Suppressor macrophage treated with lipopolysaccharide for 4 hours (primary cell): ENCODE results near the gene NOD2.

ENCODE experiments used
- DNase-seq: peaks from one replicate; pipeline ENCODE4 v3.0.0-alpha.2; 2020

The NOD2 gene

GRCh38 chr16:50671644-50672260 lies 21.7 kb upstream of the NOD2 start:
- peak; percentile 74 for DNase-seq

DNA sequence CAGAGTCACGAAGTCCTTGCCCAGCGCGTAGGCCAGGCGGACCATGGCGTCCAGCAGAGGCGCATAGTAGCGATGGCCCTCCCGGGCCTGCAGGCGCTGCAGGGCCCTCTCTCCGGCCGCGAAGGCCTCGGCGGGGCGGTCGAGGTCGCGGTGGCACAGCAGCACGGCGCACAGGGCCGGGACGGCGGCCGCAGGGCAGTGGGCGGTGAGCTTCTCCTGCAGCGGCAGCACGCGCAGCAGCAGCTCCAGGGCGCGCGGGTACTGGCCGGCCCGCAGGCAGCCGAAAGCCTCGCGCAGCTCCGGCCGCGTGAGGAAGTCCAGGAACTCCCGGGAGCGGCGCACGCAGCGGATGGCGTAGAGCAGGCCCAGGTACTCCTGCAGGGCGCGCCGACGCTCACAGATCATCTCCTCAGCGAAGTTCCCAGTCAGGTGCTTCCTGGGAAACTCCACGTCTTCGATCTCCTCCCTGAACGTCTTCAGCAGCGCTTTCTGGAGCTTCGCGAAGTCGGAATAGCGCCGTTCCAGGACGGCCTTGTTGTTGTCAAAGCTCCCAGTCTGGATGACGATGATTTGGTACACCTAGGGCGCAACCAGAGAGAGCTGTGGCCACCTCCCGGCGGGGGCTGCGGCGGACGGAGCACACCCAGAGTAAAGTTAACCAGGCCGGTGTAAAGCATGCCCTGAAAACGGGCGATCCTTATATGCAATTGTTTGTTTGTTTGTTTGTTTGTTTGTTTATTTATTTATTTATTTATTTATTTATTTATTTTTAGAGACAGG lies 19.7 kb upstream of the NOD2 start:
- no peak for DNase-seq

- DNase-seq: no peak
These were observed 18.6 kb upstream of the NOD2 start for GRCh38 chr16:50674831-50675230.

DNA sequence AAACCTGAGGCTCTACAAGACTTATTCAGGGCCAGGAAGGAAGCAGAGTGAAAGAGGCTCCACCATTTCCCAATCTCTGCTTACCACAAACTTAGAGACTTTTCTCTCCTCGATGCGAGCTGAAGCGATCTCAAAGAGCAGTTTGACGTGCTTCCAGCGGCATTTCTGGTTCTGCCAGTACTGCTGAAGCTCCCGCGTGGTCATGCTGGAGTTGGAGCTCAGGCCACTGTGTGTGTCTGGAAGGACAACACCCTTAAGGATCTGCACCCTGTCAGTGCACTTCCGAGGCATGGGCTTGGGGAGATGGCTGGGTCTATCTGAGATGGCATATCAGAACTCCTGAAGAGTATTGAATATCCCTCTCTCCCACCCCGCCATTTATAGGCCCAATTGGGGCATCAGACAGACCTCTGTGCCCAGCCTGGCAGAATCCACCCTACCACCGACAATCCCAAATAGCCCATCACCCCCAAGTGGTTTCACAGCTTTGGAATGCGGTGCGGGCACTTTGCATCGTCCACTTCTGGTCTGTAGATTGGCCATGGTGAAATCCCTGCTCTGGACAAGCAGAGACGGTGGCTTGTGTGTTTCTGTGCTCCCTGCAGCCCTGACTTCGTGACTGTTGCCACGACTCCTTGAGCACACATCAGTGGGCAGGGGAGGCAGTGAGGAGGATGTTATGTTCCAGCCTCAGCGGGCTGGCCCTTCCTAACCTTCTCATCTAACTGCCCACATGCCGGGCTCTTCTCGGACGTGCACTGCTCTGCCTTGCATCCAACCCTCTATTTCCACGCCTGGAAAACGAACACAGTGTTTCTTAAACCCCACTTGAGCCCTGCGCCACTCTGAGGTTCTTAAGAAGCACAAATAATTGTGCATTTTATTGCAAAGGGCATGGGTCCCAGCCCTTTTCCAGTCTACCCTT lies 17.5 kb upstream of the NOD2 start:
- no peak for DNase-seq

DNA sequence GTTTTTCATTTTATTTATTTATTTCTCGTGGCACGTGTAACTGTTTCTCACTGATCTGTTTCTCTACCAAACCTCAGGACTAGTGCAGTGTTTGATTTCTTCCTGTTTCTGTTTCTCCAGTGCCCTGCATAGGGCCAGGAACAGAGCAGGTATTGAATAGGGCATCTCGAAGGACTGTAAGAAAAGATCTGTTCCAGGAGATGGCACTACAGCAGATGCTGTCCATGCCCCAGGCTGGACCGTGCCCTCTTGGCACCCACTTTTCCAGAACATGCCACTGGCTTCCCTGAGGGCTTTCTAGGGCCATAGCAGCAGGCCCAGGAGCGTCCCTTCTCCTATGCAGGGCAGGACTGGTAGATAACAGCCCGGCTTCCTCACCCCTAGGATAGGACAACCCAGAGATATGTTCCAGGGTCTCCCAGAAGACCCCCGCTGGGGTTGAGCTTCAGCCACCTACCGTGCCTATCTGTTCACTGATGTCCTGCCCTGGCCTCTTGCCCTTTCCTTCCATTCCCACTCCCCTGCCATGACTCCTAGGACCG lies 16.7 kb upstream of the NOD2 start:
- no peak for DNase-seq

- DNase-seq: no peak
These were observed 16.1 kb upstream of the NOD2 start for GRCh38 chr16:50677351-50677750.

- DNase-seq: peak; percentile 65
These were observed 14.9 kb upstream of the NOD2 start for GRCh38 chr16:50678531-50678930.

DNA sequence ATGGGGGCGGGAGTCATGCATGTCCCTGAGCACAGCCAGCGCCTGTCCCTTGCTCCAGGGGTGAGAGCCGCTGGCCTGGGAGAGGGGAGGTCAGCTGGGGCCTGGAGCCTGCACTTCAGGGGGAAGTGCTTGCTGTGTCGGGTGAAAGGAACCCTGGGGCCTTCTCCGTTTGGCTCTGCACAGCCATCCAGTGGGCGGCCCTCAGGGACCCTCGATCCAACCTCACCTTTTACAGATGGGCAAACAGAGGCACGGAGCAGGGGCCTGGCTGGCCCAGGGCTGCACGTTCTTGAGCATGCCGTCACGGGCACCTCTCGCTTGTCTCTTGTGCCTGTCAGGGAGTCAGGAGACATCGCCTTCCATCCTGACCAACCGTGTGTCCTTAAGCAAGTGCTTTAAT lies 14.1 kb upstream of the NOD2 start:
- DNase-seq: no peak

GRCh38 chr16:50679676-50680555 lies 13.5 kb upstream of the NOD2 start:
- no peak for DNase-seq

DNA sequence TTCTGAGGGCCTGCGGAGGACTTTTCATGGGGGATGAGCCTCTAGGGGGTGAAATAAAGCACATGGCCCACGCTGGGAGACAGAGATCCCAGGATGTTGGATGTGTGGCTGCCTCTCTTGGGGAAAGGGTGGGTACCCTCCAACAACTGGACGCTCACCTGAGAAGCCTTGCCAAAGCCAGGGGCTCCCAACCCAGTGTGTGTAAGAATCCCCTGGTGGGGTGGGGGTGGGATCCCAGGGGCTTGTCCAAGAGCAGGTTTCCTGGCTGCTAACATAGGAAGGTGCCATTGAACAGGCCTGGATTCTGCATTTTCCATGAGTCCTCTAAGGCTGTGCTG lies 12.9 kb upstream of the NOD2 start:
- no peak for DNase-seq

DNA sequence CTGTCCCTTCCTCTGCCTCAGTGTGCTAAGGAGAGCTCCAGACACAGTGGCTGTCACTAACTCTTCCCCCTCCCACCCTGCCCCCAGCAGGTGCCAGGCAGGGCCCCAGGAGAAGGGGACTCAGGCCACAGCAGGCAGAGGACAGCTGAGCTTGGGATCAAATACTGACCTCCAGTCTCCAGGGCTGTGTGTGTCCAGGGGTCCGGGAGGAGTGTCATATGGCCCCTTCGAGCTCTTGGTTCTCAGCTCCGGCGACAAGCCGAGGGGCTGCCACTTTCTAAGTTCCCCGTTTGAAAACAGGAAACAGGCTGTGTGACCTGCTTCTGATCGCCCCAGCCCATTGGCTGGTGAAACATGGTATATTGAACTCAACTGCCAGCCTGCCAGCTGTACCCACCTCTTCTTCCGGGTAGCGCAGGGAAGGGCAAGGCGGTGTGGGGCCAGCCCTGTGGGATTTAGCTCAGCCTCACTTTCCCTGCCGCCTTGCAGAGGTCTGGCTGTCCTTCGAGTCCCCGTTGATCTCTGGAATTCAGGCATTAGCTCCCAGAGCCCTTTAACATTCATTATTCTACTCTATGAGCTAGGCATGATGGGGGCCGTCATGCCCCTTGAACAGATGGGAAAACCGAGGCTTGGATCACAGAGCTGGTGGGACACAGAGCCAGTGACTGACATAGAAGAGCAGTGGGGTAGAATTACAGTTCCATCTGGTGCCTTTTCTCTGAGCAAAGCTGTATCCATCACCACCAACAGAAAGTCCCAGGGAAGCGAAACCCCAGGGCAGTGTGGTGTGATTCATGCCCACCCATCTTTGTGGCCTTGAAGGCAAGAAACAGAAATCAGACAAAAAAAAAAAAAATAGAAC lies 12.2 kb upstream of the NOD2 start, which contains the start of gene SNX20:
Gene SNX20 (minus strand): TSS at position 292 of the 865 bp plus-strand sequence. CDS start 3,786 bp downstream, outside the sequence.
- DNase-seq: peak; percentile 91

GRCh38 chr16:50683689-50684374 lies 9.6 kb upstream of the NOD2 start:
- DNase-seq: peak; percentile 94

- peak; percentile 88 for DNase-seq
These were observed 8.5 kb upstream of the NOD2 start for GRCh38 chr16:50684823-50685461.

- DNase-seq: peak; percentile 82
These were observed 7.8 kb upstream of the NOD2 start for GRCh38 chr16:50685462-50686063.

GRCh38 chr16:50688083-50688482 lies 5.3 kb upstream of the NOD2 start:
- DNase-seq: no peak

DNA sequence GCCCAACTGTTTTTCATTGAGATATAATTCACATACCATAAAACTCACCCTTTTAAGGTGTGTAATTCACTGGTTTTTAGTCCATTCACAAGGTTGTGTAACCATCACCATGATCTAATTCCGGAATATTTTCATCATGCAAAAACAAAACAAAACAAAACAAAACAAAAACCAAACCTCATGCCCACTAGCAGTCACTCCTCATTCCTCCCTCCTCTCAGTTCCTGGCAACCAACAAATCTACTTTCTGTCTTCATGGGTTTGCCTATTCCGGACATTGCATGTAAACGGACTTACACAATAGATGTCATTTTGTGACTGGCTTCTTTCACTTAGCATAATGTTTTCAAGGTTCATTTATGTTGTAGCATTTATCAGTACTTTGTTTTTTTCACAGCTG lies 4.5 kb upstream of the NOD2 start:
- DNase-seq: peak; percentile 95

DNA sequence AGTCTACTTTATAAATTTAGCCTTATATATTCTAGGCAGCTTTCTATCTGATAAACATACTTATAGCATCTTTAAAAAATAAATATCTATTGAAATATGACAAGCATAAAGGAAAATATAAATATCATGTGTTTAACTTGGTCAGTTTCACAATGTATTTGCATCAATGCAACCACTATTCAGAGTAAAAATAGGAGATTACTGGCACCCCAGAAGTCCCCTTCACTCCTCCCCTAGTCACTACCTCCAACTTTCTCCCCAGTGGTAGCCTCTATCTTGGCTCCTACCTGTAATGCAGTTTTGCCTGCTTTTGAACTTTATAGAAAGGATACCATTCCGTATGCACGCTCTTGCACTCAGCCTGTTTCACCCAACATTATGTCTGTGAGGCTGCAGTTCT lies 3.2 kb upstream of the NOD2 start:
- DNase-seq: no peak

GRCh38 chr16:50692644-50692998 lies 785 bp upstream of the NOD2 start:
- DNase-seq: no peak

- DNase-seq: no peak
These were observed 800 bp downstream of the NOD2 start for GRCh38 chr16:50694206-50694605.
